HT1080 (cell line): ENCODE data around the gene DIP2B. TPM values are rescaled to one million over a fixed set of nuclear protein-coding genes. Genes with fewer than 3 reads are reported as not detected.
"Not testable (repeated sequence)": the region's sequence is repeated elsewhere in the genome, so short reads cannot be mapped to it uniquely, and the experiment has no call there.

Source experiments
- DNase-seq: peaks from one replicate; pipeline ENCODE4 v3.0.0-alpha.2; 2015; ENCODE audit warnings: low read depth
- total RNA-seq: library from RNA; depleted of rRNA; stranded (reverse); fragments of >200 nt; shearing (Covaris generic); gene quantifications from 2 replicates; pipeline ENCODE4 v1.2.3, GENCODE V29; 2014

Gene DIP2B
- total RNA-seq, 1 experiment from 2014 or later, result 45.3 TPM

DNA sequence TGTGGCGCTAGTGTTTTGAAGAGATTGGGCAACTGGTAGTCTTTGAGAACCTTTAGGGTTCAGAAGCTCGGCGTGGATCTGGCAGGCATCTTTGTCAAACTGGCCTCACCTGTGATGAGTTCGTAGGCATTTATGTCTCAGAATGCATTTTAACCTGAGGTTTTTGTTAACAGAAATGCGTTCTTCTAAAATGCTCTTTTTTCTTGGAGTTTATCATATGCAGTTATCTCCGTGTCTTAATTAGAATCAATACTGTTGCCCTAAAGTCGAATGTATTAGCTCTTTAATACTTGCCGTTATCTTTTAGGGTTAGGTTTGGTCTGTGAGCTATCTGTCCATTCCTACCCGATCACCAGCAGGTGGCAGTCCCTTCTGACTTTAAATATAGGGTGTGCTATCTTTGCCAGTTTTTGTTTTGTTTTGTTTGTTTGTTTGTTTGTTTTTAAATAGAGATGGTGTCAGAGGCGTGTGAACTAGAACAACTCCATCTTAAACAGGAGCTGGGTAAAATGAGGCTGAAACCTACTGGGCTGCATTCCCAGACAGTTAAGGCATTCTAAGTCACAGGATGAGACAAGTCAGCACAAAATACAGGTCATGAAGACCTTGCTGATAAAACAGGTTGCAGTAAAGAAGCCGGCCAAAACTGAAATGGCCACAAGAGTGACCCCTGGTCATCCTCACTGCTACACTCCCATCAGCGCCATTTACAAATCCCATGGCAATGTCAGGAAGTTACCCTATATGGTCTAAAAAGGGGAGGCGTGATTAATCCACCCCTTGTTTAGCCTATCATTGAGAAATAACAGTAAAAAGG is 260.5 kb downstream of the DIP2B start:
- peak; percentile 46 for DNase-seq

DNA sequence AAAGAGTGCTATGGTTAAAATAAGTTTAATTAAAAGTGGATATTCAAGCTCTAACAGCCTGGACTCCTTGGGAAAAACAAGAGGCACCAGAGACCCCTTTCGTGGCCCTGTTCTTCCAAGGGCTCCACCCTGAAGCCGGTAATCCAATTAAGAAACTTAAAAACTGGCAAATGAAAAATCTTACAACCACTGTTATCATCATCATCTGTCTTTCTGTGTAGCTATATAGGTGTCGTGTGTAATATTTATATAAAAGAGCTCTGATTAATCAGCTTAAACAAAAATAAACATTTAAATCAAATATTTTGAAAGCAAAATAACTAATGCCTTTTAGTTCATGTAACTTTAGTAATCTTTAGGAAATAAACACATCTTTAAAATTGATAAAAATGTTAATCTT is 263.6 kb downstream of the DIP2B start:
- no peak for DNase-seq

DNA sequence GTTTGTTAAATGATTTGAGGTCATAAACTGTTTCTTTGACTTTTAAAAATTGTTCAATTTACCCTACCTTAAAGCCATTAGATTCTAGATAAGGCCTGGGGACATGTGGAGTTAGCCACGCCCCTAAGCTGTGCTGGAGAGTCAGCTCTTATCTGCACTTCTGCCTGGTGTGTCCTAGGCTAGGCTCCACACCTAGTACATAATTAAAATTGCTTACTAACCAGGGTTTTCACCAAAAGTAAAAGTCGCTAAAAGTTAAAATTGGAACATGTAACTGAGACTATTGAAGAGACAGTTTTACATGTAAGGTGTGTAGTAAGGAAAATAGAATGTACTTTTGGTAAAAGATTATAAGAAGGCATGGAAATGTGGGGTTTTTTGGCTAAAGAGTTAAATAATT is 264.0 kb downstream of the DIP2B start:
- not testable (repeated sequence) for DNase-seq

DNA sequence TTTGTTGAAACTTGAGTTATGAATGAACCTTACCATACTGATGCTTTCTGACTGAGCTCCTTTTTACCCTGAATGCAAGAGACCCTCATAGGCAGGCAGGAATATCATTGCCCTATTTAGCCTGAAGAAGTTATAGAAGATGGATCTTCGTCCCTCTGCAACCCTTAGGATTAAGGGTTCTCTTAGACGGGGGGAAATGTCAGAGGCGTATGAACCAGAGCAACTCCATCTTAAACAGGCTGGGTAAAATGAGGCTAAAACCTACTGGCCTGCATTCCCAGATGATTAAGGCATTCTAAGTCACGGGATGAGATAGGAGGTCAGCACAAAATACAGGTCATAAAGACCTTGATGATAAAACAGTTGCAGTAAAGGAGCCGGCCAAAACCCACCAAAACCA is 266.6 kb downstream of the DIP2B start:
- DNase-seq, result no peak

DNA sequence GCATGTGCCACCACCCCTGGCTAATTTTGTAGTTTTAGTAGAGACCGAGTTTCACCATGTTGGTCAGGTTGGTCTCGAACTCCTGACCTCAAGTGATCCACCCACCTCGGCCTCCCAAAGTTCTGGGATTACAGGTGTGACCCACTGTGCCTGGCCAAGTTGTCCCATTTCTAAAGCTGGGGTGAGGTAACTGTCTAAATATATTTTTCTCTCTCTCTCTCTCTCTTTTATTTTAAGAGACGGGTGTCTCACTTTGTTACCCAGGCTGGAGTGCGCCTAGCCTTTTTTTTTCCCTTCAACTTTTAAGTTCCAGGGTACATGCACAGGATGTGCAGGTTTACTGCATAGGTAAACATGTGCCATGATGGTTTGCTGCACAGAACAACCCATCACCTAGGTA is 267.7 kb downstream of the DIP2B start:
- DNase-seq, result no peak

DNA sequence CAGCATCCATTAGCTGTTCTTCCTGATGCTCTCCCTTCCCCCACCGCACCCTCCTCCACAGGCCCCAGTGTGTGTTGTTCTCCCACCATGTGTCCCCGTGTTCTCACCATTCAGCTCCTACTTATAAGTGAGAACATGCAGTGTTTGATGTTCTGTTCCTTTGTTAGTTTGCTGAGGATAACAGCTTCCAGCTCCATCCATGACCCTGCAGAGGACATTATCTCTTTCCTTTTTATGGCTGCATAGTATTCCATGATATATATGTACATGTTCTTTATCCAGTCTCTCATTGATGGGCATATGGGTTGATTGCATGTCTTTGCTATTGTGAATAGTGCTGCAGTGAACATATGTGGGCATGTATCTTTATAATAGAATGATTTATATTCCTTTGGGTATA is 268.1 kb downstream of the DIP2B start:
- no peak for DNase-seq

DNA sequence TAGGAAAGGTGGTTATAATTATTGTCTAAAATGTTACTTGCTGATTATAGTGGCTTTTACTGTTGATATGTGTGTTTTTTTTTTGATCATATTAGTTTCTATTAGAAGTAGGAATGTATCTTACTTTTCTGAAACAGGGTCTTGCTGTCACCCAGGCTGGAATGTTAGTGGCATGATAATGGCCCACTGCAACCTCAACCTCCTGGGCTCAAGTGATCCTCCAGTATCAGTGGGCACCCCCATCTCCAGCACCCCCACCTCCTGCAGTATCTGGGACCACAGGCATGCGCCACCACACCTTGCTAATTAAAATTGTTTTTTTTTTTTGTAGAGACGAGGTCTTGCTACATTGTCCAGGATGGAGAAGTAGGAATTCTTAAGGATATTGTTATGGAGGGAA is 270.5 kb downstream of the DIP2B start:
- no peak for DNase-seq

DNA sequence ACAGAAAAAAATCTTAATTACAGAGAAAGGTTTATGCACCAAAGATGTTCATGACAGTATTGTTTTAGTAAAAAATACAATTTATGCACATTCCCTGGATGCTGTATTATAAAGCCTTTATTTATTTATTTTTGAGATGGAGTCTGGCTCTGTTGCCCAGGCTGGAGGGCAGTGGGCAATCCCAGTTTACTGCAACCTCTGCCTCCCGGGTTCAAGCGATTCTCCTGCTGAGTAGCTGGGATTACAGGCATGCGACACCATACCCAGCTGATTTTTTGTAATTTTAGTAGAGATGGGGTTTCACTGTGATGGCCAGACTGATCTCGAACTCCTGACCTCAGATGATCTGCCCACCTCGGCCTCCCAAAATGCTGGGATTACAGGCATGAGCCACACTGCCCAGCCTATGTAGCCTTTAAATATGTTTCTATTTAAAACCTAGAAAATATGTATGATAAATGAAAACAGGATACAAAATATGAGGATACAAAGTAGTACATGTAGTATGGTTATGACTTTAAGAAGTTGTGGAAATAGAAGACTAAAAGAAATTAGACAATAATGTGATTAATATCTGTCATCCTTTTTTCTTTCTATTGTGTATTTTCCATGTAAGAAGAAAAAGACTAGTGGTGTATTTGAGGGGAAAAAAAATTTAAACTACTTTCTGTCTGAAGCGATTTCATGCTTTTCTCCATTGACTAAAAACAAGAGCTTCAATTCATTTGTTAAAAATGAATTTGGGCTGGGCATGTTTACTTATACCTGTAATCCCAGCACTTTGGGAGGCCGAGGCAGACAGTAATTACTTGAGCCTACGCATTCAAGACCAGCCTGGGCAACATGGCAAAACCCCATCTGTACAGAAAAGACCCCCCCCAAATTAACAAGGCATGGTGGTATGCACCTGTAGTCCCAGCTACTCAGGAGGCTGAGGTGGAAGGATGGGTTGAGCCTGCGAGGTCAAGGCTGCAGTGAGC is 272.3 kb downstream of the DIP2B start:
- DNase-seq, result no peak

DNA sequence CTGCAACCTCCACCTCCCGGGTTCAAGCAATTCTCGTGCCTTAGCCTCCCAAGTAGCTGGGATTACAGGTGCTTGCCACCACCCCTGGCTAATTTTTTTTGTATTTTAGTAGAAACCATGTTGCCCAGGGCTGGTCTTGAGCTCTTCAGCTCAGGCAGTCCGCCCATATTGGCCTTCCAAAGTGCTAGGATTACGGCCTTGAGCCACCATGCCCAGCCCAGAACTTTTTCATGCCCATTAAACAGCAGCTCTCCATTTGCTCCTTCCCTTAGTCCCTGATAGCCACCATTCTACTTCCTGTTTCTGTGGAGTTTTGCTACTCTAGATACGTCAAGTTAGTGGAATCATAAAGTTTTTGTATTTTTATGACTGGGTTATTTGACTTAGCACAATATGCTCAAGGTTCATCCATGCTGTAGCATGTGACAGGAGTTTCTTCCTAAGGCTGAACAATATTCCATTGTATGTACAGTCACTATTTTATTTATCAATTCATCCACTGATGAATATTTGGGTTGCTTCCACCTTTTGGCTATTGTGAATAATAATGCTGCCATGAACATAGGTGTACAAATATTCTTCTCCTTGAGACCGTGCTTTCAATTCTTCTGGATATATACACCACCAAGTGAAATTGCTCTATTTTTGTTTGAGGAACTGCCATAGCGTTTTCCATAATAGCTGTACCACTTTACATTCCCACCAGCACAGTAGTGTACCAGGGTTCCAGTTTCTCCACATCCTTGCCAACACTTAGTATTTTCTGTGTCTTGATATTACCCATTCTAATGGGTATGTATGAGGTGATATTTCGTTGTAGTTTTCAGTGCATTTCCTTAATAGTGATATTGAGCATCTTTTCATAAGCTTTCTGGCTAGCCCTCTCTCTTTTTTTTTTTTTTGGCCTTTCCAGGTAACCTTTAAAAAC is 274.1 kb downstream of the DIP2B start:
- no peak for DNase-seq

DNA sequence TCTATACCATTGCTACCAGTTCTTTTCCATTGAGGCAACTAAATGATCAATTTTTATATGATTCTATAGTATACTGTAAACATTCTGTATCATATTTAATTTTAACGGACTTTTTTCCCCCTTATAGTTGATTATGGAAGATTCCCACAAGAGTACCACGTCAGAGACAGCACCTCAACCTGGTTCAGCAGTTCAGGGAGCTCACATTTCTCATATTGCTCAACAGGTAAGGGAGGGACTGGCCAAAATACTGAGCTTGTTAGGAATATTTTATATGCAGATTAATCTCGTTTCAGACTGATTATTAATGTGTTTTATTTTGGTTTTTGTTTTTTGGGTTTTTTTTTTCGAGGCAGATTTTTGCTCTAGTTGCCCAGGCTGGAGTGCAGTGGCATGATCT is 275.2 kb downstream of the DIP2B start:
- DNase-seq, result no peak

DNA sequence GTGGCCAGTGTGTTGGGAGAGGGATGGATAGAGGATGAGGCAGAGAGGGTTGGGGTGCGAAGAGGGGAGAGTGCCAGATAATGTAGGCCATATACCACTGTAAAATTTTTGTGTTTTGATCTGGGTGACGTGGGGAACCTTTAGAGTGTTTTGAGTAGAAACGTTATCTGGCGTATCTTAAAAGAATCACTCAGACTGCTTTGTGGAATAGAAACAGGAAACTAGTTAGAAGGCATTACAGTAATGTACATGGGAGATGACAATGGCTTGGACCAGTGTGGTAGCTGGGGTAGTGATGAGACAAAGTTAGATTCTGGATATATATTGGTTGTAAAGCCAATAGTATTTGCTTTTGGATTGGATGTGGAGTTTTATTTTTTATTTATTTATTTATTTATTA is 279.7 kb downstream of the DIP2B start:
- no peak for DNase-seq

DNA sequence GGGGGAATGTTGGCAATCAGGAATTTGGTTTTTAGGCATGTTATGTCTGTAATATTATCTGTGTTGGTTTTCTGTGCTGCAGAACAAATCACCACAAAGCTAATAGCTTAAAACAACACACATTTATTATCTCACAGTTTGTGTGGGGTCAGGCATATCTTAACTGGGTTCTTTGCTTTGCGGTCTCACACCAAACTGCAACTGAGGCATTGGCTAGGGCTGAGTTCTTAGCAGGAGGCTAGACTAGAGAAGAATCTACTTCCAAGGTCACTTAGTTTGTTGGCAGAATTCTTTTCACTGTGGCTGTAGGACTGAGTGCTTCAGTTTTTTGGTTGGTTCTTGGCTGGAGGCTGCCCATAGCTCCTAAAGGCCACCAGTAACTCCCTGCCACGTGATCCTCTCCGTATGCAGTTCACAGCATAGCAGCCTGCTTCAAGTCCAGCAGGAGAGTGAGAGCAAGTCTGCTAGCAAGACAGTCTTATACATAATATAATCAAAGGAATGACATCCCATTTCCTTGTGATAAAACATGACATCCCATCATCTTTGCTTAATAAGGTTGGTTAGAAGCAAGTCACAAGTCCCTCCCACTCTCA is 280.7 kb downstream of the DIP2B start:
- DNase-seq, result peak; percentile 10

DNA sequence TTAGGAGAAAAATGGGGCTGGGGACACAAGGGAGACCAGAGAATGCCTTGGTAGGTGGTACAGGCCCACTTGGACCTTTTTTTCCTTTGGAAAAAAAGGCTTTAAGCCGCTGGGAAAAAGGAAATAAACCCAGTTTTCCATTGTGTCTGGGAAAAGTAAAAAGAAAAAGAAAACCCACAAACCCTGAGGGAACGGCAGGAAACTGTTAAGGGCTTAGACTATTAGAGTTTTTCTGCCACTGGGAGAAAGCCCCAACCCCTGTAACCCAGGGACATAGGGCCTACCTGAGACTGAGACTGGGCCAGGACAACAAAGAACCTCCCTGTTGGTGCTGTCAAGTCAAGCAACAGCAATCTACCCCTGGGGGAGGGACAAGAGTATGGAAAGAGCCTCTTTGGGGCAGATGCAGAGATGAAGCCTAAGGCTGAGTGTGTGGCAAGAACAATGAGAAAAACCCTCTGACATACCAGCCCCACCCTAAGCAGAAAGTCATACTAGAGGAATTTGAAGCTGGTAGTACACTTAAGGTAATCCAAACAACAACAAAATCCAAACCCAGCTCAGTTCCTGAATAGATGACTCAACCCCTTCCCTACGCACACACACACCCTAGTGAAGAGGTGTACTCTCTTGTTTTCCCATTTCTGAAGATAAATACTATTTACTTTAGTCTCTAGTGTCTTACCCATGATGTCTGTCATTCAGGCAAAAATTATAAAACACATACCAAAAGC is 281.9 kb downstream of the DIP2B start:
- DNase-seq, result peak; percentile 99

DNA sequence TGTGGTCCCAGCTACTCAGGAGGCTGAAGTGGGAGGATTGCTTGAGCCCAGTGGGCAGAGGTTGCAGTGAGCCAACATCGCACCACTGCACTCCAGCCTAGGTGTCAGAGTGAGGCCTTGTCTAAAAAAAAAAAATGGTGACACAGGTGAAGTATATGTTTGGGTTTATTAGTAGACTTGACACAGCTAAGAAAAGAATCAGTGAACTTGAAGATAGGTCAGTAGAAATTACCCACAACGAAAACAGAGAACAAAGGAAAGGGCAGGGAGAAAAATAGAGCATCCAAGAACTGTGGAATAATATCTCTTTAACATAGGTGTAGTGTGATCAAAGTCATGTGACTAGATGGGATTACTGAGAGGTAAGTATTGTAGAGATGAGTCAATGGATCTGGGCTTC is 282.8 kb downstream of the DIP2B start:
- no peak for DNase-seq

DNA sequence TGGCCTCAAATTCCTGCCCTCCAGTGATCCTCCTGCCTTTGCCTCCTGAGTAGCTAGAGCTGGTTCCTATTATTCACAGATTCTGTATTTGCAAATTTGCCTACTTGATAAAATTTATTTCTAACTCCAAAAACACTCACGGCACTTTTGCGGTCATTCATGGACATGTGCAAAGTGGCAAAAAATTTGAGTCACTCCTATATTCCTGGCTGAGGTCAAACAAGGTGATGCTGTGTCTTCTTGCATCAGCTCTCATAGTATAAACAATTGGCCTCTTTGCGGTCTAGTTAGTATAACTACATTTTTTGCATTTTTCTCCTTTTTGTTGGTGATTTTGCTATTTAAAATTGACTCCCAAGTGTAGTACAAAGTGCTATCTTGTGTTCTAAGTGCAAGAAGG is 283.8 kb downstream of the DIP2B start:
- DNase-seq, result peak; percentile 73

DNA sequence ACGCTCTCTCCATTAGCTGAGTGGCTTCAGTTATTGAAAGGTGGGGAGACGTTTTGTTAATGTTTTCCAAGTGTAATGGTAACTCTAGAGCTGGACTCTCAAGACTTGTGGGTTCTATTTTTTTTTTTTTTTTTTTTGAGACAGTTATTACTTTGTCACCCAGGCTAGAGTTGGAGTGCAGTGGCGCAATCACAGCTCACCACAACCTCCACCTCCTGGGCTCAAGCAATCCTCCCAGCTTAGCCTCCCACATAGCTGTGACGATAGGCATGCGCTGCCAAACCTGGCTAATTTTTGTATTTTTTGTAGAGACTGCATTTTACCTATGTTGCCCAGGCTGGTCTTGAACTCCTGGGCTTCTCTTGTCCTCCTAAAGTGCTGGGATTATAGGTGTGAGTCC is 285.3 kb downstream of the DIP2B start:
- no peak for DNase-seq
